ENCODE results near the gene HUWE1. TPM values are rescaled to one million over a fixed set of nuclear protein-coding genes. Genes with fewer than 3 reads are reported as not detected.

Gene HUWE1
- total RNA-seq, 3 donors from 2014 or later, result 136 to 200 (median 152) TPM

GRCh38 chrX:53677286-53677685 is 9.2 kb downstream of the HUWE1 start:
- Histone ChIP-seq H3K9me3 (no peaks in the 10 kb centered on the region), H3K36me3 (ENCODE audit: low read depth) (no peaks in the 10 kb centered on the region), H3K4me3 (no peak overlapping the region), H3K4me1 (ENCODE audit: low read depth) (no peaks in the 10 kb centered on the region)
- no peak for TF ChIP-seq CTCF (IDR thresholded peaks at IDR 0.05)
- intact Hi-C loops (cut with DNase I, micrococcal nuclease), result no loop called here
- DNase-seq (no peak), ATAC-seq (no peak)

- intact Hi-C loops (cut with DNase I, micrococcal nuclease), result no loop called here
- H3K4me1 ChIP-seq (ENCODE audit: low read depth), result peaks cover 5% of the 10 kb centered on the region
These were observed 11.9 kb downstream of the HUWE1 start for GRCh38 chrX:53674581-53674980.

GRCh38 chrX:53669258-53669657 is 17.3 kb downstream of the HUWE1 start:
- ATAC-seq (no peak), DNase-seq (no peak)
- no peak overlapping the region for H3K4me3 ChIP-seq
- no peaks in the 10 kb centered on the region for H3K9me3 ChIP-seq
- intact Hi-C loops (cut with DNase I, micrococcal nuclease), result no loop called here
- no peak for TF ChIP-seq CTCF (IDR thresholded peaks at IDR 0.05)
- H3K36me3 ChIP-seq (ENCODE audit: low read depth), result no peaks in the 10 kb centered on the region
- H3K4me1 ChIP-seq (ENCODE audit: low read depth), result peaks cover 7% of the 10 kb centered on the region

More at GRCh38 chrX:53674581-53674980, 11.9 kb downstream of the HUWE1 start:
- Histone ChIP-seq H3K9me3 (no peaks in the 10 kb centered on the region), H3K36me3 (ENCODE audit: low read depth) (no peaks in the 10 kb centered on the region), H3K4me3 (no peak overlapping the region)
- ATAC-seq (no peak), DNase-seq (no peak)
- TF ChIP-seq CTCF (IDR thresholded peaks at IDR 0.05), result no peak

GRCh38 chrX:53666171-53666570 is 20.3 kb downstream of the HUWE1 start:
- DNase-seq (no peak), ATAC-seq (no peak)
- H3K4me1 ChIP-seq (ENCODE audit: low read depth), result peaks cover 7% of the 10 kb centered on the region
- no peak for TF ChIP-seq CTCF (IDR thresholded peaks at IDR 0.05)
- H3K9me3 ChIP-seq, result no peaks in the 10 kb centered on the region
- no peaks in the 10 kb centered on the region for H3K36me3 ChIP-seq (ENCODE audit: low read depth)
- intact Hi-C loops (cut with DNase I, micrococcal nuclease), result no loop called here
- no peak overlapping the region for H3K4me3 ChIP-seq

GRCh38 chrX:53660004-53660403 is 26.5 kb downstream of the HUWE1 start:
- intact Hi-C loops (cut with DNase I, micrococcal nuclease), result no loop called here
- H3K4me1 ChIP-seq (ENCODE audit: low read depth), result peaks cover 5% of the 10 kb centered on the region
- no peak for ATAC-seq
- no peak for DNase-seq
- no peaks in the 10 kb centered on the region for H3K36me3 ChIP-seq (ENCODE audit: low read depth)
- no peak for TF ChIP-seq CTCF (IDR thresholded peaks at IDR 0.05)
- no peak overlapping the region for H3K4me3 ChIP-seq
- no peaks in the 10 kb centered on the region for H3K9me3 ChIP-seq

- no peak for DNase-seq
- TF ChIP-seq CTCF (IDR thresholded peaks at IDR 0.05), result no peak
- Histone ChIP-seq H3K4me3 (no peak overlapping the region), H3K36me3 (ENCODE audit: low read depth) (no peaks in the 10 kb centered on the region), H3K9me3 (no peaks in the 10 kb centered on the region), H3K4me1 (ENCODE audit: low read depth) (peaks cover 5% of the 10 kb centered on the region)
- ATAC-seq, result no peak
- intact Hi-C loops (cut with DNase I, micrococcal nuclease), result no loop called here
These were observed 27.5 kb downstream of the HUWE1 start for GRCh38 chrX:53659039-53659438.

Data from mucosa of descending colon (tissue), 3 donors.